Loucy (cell line): Measurements from ENCODE around the gene SARM1.

Source experiments
- EZH2phosphoT487 ChIP-seq: fragments of 200-600 bp; IDR thresholded peaks from 2 replicates; pipeline ENCODE4 v1.6.1; 2018; ENCODE audit warnings: antibody characterized with exemption, mild to moderate bottlenecking, moderate library complexity, borderline replicate concordance
- TF ChIP-seq, protein P1 (sequence below): fragments of 200-600 bp; sonication (generic); conservative IDR thresholded peaks from 2 replicates; pipeline ENCODE4 v1.5.1; 2014; ENCODE audit warnings: mild to moderate bottlenecking, antibody characterized with exemption, low read length

- TF ChIP-seq, protein P1, sequence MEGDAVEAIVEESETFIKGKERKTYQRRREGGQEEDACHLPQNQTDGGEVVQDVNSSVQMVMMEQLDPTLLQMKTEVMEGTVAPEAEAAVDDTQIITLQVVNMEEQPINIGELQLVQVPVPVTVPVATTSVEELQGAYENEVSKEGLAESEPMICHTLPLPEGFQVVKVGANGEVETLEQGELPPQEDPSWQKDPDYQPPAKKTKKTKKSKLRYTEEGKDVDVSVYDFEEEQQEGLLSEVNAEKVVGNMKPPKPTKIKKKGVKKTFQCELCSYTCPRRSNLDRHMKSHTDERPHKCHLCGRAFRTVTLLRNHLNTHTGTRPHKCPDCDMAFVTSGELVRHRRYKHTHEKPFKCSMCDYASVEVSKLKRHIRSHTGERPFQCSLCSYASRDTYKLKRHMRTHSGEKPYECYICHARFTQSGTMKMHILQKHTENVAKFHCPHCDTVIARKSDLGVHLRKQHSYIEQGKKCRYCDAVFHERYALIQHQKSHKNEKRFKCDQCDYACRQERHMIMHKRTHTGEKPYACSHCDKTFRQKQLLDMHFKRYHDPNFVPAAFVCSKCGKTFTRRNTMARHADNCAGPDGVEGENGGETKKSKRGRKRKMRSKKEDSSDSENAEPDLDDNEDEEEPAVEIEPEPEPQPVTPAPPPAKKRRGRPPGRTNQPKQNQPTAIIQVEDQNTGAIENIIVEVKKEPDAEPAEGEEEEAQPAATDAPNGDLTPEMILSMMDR = no peak
- TF ChIP-seq EZH2phosphoT487 = no peak
Measured at GRCh38 chr17:28363776-28364650, 7.5 kb upstream of the SARM1 start.
